Muscle layer of colon (tissue), 2 donors: ENCODE data around the gene METAP1D.

Source experiments
- H3K27ac ChIP-seq: one replicate; pipeline ENCODE4 v1.7.0; 2013; ENCODE audit warnings: low read depth, mild to moderate bottlenecking, low read length, moderate library complexity
- H3K27me3 ChIP-seq, 2 donors: one replicate each; pipeline ENCODE4 v1.7.0; 2013; ENCODE audit warnings: low read length in 2 of 2, mild to moderate bottlenecking in 2 of 2; ENCODE audit not compliant: insufficient read depth in 2 of 2, control insufficient read depth in 1 of 2
- H3K36me3 ChIP-seq: one replicate; pipeline ENCODE4 v1.7.0; 2013; ENCODE audit warnings: mild to moderate bottlenecking, low read length; ENCODE audit not compliant: insufficient read depth
- H3K4me1 ChIP-seq: one replicate; pipeline ENCODE4 v1.7.0; 2013; ENCODE audit warnings: mild to moderate bottlenecking, low read length; ENCODE audit not compliant: insufficient read depth
- H3K4me3 ChIP-seq, 2 donors: one replicate each; pipeline ENCODE4 v1.7.0; 2013; ENCODE audit warnings: low read length in 2 of 2, low read depth in 1 of 2, mild to moderate bottlenecking in 1 of 2, moderate library complexity in 1 of 2
- H3K9ac ChIP-seq: one replicate; pipeline ENCODE4 v1.7.0; 2013; ENCODE audit warnings: low read length
- H3K9me3 ChIP-seq: one replicate; pipeline ENCODE4 v1.7.0; 2013; ENCODE audit warnings: mild to moderate bottlenecking, low read length
- donor health status: abdominal sarcoma.
- donor health status: Adenocarcinoma of cecum.

The METAP1D gene

GRCh38 chr2:172096626-172097547 lies 97.1 kb downstream of the METAP1D start:
- Histone ChIP-seq H3K36me3 (no peaks in the 10 kb centered on the region), H3K9me3 (no peaks in the 10 kb centered on the region), H3K27ac (no peak overlapping the region), H3K4me1 (peaks cover 48% of the 10 kb centered on the region), H3K27me3 (peaks cover 95 to 100% of the 10 kb centered on the region in 2 donors), H3K9ac (no peak overlapping the region), H3K4me3 (peak overlapping the region in 1 of 2 donors; percentile 7)

- Histone ChIP-seq H3K27ac (no peak overlapping the region), H3K4me1 (peaks cover 52% of the 10 kb centered on the region), H3K36me3 (no peaks in the 10 kb centered on the region), H3K9ac (no peak overlapping the region), H3K27me3 (peaks cover 92 to 100% of the 10 kb centered on the region in 2 donors), H3K9me3 (no peaks in the 10 kb centered on the region), H3K4me3 (peak overlapping the region in 1 of 2 donors; percentile 7)
Observed at GRCh38 chr2:172097557-172098131, 97.9 kb downstream of the METAP1D start.

GRCh38 chr2:172098287-172098649 lies 98.5 kb downstream of the METAP1D start:
- peaks cover 92 to 100% of the 10 kb centered on the region in 2 donors for H3K27me3 ChIP-seq
- no peak overlapping the region for H3K27ac ChIP-seq
- no peak overlapping the region for H3K9ac ChIP-seq
- H3K4me1 ChIP-seq: peaks cover 58% of the 10 kb centered on the region
- peak overlapping the region in 1 of 2 donors; percentile 5 for H3K4me3 ChIP-seq
- H3K9me3 ChIP-seq: no peaks in the 10 kb centered on the region
- H3K36me3 ChIP-seq: no peaks in the 10 kb centered on the region

DNA sequence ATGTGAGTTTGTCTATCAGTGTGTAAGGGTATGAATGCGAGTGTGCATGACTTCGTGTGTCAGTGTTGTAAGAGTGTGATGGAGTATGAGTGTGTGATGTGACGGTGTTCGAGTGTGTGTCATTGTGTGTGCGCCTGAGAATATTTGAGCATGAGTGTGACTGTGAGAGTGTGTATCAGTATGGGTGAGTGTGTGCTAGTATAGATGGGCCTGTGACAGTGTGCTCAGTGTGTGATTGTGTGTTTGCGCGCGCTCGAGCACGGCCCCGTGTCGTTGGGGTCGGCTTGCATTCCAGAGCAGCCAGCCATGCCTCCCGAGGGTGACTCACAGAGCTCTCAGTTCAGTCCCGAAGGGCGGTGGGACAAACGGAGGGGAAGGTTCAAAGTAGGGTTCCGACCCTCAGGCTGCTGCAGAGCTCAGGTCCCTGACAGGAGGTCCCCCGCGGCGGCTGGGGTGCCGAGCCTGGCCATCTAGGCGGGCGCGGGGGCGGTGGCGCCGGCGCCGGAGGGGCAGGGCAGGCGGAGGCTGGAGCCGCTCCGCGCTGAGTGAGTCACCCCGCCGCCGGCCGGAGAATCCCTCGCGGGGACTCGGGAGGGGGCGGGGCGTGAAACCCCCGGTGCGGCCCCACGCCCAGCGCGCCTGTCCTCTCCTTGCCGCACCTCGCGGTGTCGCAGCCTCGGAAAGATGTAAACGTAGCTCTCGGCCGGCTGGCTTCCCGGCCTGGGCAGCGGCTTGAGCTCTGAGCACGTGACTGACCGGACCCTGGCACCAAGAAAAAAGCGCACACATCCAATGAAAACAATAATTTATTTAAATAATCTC lies 99.1 kb downstream of the METAP1D start:
- H3K27me3 ChIP-seq: peaks cover 91 to 100% of the 10 kb centered on the region in 2 donors
- no peaks in the 10 kb centered on the region for H3K36me3 ChIP-seq
- H3K9me3 ChIP-seq: no peaks in the 10 kb centered on the region
- H3K4me3 ChIP-seq: peak overlapping the region; percentile 5 to 23
- H3K27ac ChIP-seq: no peak overlapping the region
- H3K4me1 ChIP-seq: peaks cover 58% of the 10 kb centered on the region
- no peak overlapping the region for H3K9ac ChIP-seq

- Histone ChIP-seq H3K4me1 (peaks cover 53% of the 10 kb centered on the region), H3K9ac (no peak overlapping the region), H3K4me3 (peak overlapping the region in 1 of 2 donors; percentile 5), H3K27me3 (peaks cover 94 to 100% of the 10 kb centered on the region in 2 donors), H3K36me3 (no peaks in the 10 kb centered on the region), H3K27ac (no peak overlapping the region), H3K9me3 (no peaks in the 10 kb centered on the region)
Observed at GRCh38 chr2:172099472-172100079, 99.8 kb downstream of the METAP1D start.

GRCh38 chr2:172100080-172100934 lies 100.6 kb downstream of the METAP1D start:
- Histone ChIP-seq H3K9me3 (no peaks in the 10 kb centered on the region), H3K4me1 (peaks cover 48% of the 10 kb centered on the region), H3K9ac (no peak overlapping the region), H3K27ac (no peak overlapping the region), H3K4me3 (no peak overlapping the region), H3K27me3 (peaks cover 95 to 100% of the 10 kb centered on the region in 2 donors), H3K36me3 (no peaks in the 10 kb centered on the region)

DNA sequence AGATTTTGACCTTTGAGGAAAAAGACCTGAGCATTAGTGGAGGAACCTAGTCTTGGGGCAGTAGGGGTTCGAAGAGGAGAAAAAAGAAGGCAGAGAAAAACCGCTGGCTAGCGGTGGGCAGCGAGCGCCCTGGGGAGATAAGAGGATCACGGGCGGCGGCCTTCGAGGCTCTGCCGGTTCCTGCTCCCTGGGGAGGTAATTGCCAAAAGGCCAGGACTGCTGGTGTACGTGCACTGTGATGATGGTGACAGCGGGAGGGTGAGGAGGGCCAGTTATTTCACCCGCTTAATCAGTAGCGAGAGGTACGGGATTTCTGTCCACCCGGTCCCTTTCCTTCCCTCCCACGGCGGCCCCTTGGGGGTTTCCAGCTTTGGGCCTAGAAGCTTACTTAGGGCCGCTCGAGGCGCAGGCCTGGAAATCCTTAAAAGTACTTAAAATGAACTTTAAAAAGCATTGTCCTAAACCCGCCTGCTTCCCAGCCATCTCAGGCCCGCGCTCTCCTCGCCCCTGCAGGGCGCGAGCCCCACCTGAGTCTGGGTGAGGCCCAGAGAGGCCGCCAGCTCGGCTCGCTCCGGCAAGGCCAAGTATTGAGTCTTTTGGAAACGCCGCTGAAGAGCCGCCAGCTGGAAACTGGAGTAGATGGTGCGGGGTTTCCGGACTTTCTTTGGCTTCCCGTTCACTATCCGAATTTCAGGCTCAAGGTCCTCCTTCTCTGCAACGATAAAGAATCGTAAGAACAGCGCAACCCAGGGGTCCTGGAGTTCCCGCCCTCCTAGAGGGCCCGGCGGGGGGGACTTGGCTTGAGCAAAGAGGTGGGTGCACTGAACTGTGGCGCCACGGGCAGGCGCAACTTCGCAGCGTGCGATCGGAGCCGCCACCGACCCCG lies 101.4 kb downstream of the METAP1D start:
- Histone ChIP-seq H3K36me3 (no peaks in the 10 kb centered on the region), H3K9ac (no peak overlapping the region), H3K27ac (no peak overlapping the region), H3K27me3 (peaks cover 93 to 100% of the 10 kb centered on the region in 2 donors), H3K9me3 (no peaks in the 10 kb centered on the region), H3K4me3 (no peak overlapping the region), H3K4me1 (peaks cover 43% of the 10 kb centered on the region)

- peaks cover 42% of the 10 kb centered on the region for H3K4me1 ChIP-seq
- no peak overlapping the region for H3K27ac ChIP-seq
- H3K4me3 ChIP-seq: peak overlapping the region in 1 of 2 donors; percentile 34
- H3K9ac ChIP-seq: no peak overlapping the region
- H3K9me3 ChIP-seq: no peaks in the 10 kb centered on the region
- H3K36me3 ChIP-seq: no peaks in the 10 kb centered on the region
- peaks cover 93 to 100% of the 10 kb centered on the region in 2 donors for H3K27me3 ChIP-seq
Observed at GRCh38 chr2:172101821-172102390, 102.2 kb downstream of the METAP1D start.

DNA sequence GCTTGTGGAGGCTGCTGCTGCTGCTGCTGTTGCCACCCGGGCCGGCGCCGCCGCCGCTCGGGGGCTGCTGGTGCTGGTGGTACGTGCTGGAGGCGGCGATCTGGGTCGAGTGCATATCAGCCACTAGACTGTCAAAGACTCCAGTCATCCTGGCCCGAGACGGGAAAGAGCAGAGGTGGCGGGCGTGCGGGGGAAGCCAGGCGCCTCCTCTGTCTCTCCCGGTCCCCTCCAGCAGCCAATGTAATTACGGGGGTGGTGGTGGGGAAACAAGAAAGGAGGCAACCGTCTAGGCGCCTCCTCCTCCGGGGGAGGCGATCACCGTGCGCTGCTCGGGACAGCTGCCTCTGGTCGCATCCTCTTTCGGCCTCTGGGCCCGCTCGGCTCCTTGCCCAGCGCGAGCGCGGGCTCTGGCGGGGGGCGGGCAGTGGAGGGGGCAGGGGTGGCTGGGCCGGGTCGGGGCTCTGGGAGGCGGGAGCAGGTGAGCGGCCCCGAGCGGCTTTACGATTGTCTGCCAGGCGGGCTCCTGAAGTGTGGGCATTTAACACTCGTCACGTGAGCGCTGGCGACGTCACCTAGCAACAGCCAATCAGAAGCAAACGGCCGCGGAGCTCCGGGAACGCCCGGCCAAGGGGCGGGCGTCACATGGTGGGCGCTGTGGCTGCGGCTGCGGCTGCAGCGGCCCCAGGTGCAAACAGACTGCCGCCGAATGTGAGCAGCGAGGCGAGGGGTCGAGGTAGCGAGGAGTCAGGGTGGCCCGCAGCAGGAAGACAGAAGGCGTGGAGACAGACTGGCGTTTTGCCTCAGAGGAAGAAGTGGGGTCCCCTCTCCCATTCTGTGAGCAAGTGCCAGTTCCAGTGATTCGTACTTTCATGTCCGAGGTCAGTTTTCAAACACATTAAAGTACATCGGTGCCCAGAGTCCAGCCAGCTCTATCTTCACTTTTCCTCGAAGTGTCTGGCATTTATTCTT lies 102.9 kb downstream of the METAP1D start, which contains the start of gene DLX2:
Gene DLX2 (minus strand): TSS at position 510 of the 969 bp plus-strand sequence. CDS start 362 bp downstream, at position 148.
- Histone ChIP-seq H3K9me3 (no peaks in the 10 kb centered on the region), H3K9ac (no peak within 1 kb of the TSS), H3K4me1 (peaks cover 36% of the 10 kb centered on the region), H3K4me3 (peak within 1 kb of the TSS; percentile 34 to 49), H3K27ac (no peak within 1 kb of the TSS), H3K27me3 (peaks cover 90 to 100% of the 10 kb centered on the region in 2 donors), H3K36me3 (no peaks in the 10 kb centered on the region)
